ENCODE measurements around the gene CCDC78.

GRCh38 chr16:756428-756827 is 30.2 kb upstream of the CCDC78 start:
- no peak for TF ChIP-seq CTCF (optimal IDR thresholded peaks at IDR 0.05 in 1 of 3, IDR thresholded peaks at IDR 0.05 in 1 of 3, conservative IDR thresholded peaks at IDR 0.05 in 1 of 3; ENCODE audit: extremely low read depth in 1 of 3, insufficient read depth in 2 of 3, low read length in 3 of 3)
- TF ChIP-seq EZH2 (IDR thresholded peaks at IDR 0.05; ENCODE audit: low read length): no peak
